Aorta (tissue), 5 donors: ENCODE results near the gene FHL5. TPM values are rescaled to one million over a fixed set of nuclear protein-coding genes. Genes with fewer than 3 reads are reported as not detected.
"Not testable (repeated sequence)": the region's sequence is repeated elsewhere in the genome, so short reads cannot be mapped to it uniquely, and the experiment has no call there.

Experiments used
- ATAC-seq: fragments of 200-7000 bp; cut with Tn5 transposase; one replicate; pipeline ENCODE4 v1.9.1; 2022; ENCODE audit warnings: moderate library complexity; ENCODE audit not compliant: low FRiP score
- DNase-seq, 2 donors: peaks; one replicate each; pipeline ENCODE4 v3.0.0-alpha.2; 2020
- H3K27ac ChIP-seq, 2 donors: one replicate each; pipeline ENCODE4 v1.5.1; 2013; ENCODE audit warnings: low read length in 2 of 2, mild to moderate bottlenecking in 2 of 2, moderate library complexity in 2 of 2, control low read depth in 1 of 2, inconsistent platforms in 1 of 2, low read depth in 1 of 2
- H3K27me3 ChIP-seq, 2 donors: one replicate each; pipeline ENCODE4 v1.6.1; 2013; ENCODE audit warnings: control low read depth in 1 of 2, low read length in 1 of 2, mild to moderate bottlenecking in 1 of 2, moderate library complexity in 1 of 2; ENCODE audit not compliant: insufficient read depth in 2 of 2, control insufficient read depth in 1 of 2
- H3K36me3 ChIP-seq, 2 donors: one replicate each; pipeline ENCODE4 v1.6.1; 2013; ENCODE audit warnings: control low read depth in 1 of 2, low read length in 1 of 2, mild to moderate bottlenecking in 1 of 2; ENCODE audit not compliant: insufficient read depth in 2 of 2, control insufficient read depth in 1 of 2
- H3K4me1 ChIP-seq, 2 donors: one replicate each; pipeline ENCODE4 v1.6.1; 2013; ENCODE audit warnings: low read length in 2 of 2, control low read depth in 1 of 2, mild to moderate bottlenecking in 1 of 2, moderate library complexity in 1 of 2; ENCODE audit not compliant: insufficient read depth in 2 of 2, control insufficient read depth in 1 of 2
- H3K4me3 ChIP-seq, 2 donors: one replicate each; pipeline ENCODE4 v1.5.1; 2013; ENCODE audit warnings: low read length in 2 of 2, control low read depth in 1 of 2, mild to moderate bottlenecking in 1 of 2
- H3K9me3 ChIP-seq: one replicate; pipeline ENCODE4 v1.6.1; 2013; ENCODE audit warnings: mild to moderate bottlenecking, low read length; ENCODE audit not compliant: control insufficient read depth
- WGBS, 2 donors: extraction: QIAGEN DNeasy Blood & Tissue Kit; methylation state at CpG; one replicate each; pipeline ENCODE4 v1.1.7; 2013; 5-methylcytosine and 5-hydroxymethylcytosine counted together
- intact Hi-C, 2 donors: fragments of 100-400 bp; cut with DNase I; formaldehyde crosslinking; loops; one replicate each; pipeline versions ENCODE4 v1.14.2 to v1.15.0; 2022
- polyA plus RNA-seq, 2 donors: library from polyadenylated mRNA; stranded (reverse); fragments of 200-250 nt; gene quantifications; one replicate each; pipeline ENCODE4 v1.2.3, GENCODE V29; 2013
- total RNA-seq, 2 donors: library from RNA; stranded (reverse); fragmentation: NEBNext Ultra II Directional; extraction: Animal tissue kit (Norgen Biotek cat#: 25700); gene quantifications; one replicate each; pipeline ENCODE4 v1.2.1, GENCODE V29; 2021
- donor health status: healthy with polysubstance abuse.
- donor health status: Bipolar disorder and iron deficiency.
- donor health status: DM: no; HTN: no; CAD: no.
- donor health status: DM: no; HTN: no; CAD: no.
- donor health status: DM: yes; HTN: yes; CAD: no.

Gene FHL5
- total and polyA plus RNA-seq, 4 donors = 37.6 to 413 (median 72.1) TPM

GRCh38 chr6:96613291-96613999 lies 50.5 kb downstream of the FHL5 start:
- ATAC-seq = no peak
- Histone ChIP-seq H3K27me3 (peaks cover 0 to 1% of the 10 kb centered on the region in 2 donors), H3K9me3 (no peaks in the 10 kb centered on the region), H3K36me3 (no peaks in the 10 kb centered on the region), H3K4me3 (no peak overlapping the region), H3K4me1 (peaks cover 0 to 3% of the 10 kb centered on the region in 2 donors), H3K27ac (no peak overlapping the region)
- intact Hi-C loops = loop anchor here in 1 of 2 donors (10.0 kb wide), 1 partner anchor 49 kb away; the partner anchor contains the start of gene FHL5
- no peak for DNase-seq
- WGBS, 2 donors = 71 to 72% methylated on average over 2 of the region's 2 CpGs

DNA sequence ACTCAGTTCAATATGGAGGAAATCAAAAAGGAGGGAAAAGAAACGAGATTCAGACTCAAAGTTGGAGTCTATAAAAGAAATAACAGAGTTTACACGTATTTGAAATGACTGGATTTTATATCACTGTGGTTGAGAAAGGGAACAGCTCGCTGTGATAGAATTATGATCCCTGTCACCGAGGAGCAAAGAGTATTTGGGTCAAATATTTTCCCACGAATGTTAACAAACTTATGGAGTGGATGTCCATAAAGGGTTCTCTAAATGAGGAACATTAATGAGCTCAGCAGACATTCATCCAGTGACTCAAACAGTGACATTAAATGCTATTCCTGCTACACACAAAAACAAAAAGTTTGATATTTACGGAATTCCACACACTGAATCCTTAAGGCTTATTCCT lies 57.9 kb downstream of the FHL5 start:
- DNase-seq (no peak), ATAC-seq (peak; percentile 56)
- no peak overlapping the region for H3K27ac ChIP-seq
- intact Hi-C loops = loop anchor here (1.0 to 5.0 kb wide), 2 partner anchors 57 to 436 kb away; no protein-coding TSS in a partner anchor
- no peaks in the 10 kb centered on the region for H3K9me3 ChIP-seq
- no peaks in the 10 kb centered on the region for H3K4me1 ChIP-seq
- 15 to 34% methylated on average over 6 of the region's 6 CpGs for WGBS, 2 donors
- no peak overlapping the region for H3K4me3 ChIP-seq
- no peaks in the 10 kb centered on the region for H3K36me3 ChIP-seq
- no peaks in the 10 kb centered on the region for H3K27me3 ChIP-seq

- Histone ChIP-seq H3K9me3 (no peaks in the 10 kb centered on the region), H3K27me3 (no peaks in the 10 kb centered on the region), H3K4me3 (no peak overlapping the region), H3K4me1 (no peaks in the 10 kb centered on the region), H3K27ac (no peak overlapping the region), H3K36me3 (no peaks in the 10 kb centered on the region)
- no peak for ATAC-seq
- WGBS, 2 donors = 23 to 69% methylated on average over 2 of the region's 2 CpGs
- intact Hi-C loops = loop anchor here (1.0 to 5.0 kb wide), 2 partner anchors 58 to 435 kb away; no protein-coding TSS in a partner anchor
- DNase-seq = no peak
These were observed 59.1 kb downstream of the FHL5 start for GRCh38 chr6:96621983-96622382.

DNA sequence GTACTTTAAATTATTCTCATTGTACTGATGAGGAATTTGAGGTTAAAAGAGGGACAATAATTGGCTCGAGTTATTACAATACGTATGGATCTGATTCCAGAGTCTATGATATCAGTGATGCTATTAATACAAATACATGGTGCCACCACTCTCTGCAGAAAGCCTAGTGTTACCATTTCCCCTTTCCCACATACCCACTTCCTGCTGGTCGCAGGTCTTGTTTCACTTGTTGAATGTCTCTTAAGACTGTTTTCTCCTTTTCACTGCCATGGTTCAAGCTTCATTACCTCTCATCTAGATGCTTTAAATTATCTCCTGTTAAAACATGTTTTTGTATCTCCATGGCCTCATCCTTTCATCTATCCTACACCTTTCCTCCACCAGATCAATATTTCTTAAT lies 62.0 kb downstream of the FHL5 start:
- WGBS, 2 donors = 56 to 68% methylated on average over 3 of the region's 3 CpGs
- Histone ChIP-seq H3K9me3 (no peaks in the 10 kb centered on the region), H3K4me3 (no peak overlapping the region), H3K4me1 (no peaks in the 10 kb centered on the region), H3K27me3 (no peaks in the 10 kb centered on the region), H3K27ac (no peak overlapping the region), H3K36me3 (no peaks in the 10 kb centered on the region)
- ATAC-seq (no peak), DNase-seq (no peak)
- intact Hi-C loops = loop anchor here (5.0 kb wide), 3 partner anchors 272 to 432 kb away; partner anchors contain the start of gene NDUFAF4 (in 2 of the 2)

DNA sequence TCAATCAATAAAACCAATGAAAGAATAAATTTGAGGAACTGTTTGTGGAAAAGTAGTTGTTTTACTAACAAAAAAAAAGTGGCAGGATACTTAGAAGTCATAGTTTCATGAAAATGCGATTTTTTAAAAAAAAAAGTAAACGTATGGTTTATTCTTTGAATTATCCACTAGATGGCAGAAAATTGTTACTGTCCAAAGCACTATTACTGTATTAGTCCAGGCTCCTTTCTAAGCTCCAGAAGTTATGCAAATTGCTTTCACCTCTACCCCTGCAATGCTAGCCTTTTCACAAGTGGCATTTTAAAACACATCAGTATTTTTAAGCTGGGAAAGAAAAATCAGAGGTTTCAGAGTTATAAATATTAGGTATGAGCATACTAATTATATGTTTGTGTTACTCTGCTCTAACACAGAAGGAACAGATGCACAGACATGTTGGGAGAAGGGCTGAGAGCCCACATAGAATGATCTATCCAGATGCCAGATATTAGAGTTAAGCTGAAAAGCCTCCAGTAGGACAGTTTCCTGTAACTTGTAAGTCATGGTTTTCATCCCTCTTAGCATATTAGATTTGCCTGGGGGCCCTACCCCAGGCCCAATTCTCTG lies 63.9 kb downstream of the FHL5 start:
- DNase-seq = no peak
- Histone ChIP-seq H3K36me3 (no peaks in the 10 kb centered on the region), H3K4me3 (no peak overlapping the region), H3K27me3 (no peaks in the 10 kb centered on the region), H3K27ac (no peak overlapping the region), H3K4me1 (no peaks in the 10 kb centered on the region), H3K9me3 (no peaks in the 10 kb centered on the region)
- intact Hi-C loops = loop anchor here (5.0 kb wide), 3 partner anchors 270 to 430 kb away; partner anchors contain the start of gene NDUFAF4 (in 2 of the 2)
- WGBS, 2 donors = 1 to 2% methylated on average over 2 of the region's 2 CpGs
- no peak for ATAC-seq

GRCh38 chr6:96631248-96631647 lies 68.3 kb downstream of the FHL5 start:
- intact Hi-C loops = no loop called here

DNA sequence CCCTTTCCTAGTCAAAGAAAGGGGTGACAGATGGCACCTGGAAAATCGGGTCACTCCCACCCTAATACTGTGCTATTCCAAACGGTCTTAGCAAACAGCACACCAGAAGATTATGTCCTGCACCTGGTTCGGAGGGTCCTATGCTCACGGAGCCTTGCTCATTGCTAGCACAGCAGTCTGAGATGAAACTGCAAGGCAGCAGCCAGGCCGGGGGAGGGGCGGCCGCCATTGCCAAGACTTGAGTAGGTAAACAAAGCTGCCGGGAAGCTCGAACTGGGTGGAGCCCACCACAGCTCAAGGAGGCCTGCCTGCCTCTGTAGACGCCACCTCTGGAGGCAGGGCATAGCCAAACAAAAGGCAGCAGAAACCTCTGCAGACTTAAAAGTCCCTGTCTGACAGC lies 75.1 kb downstream of the FHL5 start:
- H3K27me3 ChIP-seq, H3K4me3 ChIP-seq, H3K36me3 ChIP-seq, H3K4me1 ChIP-seq, H3K9me3 ChIP-seq, H3K27ac ChIP-seq, ATAC-seq, intact Hi-C loops: not testable (repeated sequence)
- peak in 1 of 2 donors; percentile 41 for DNase-seq
- WGBS, 2 donors = 53 to 59% methylated on average over 10 of the region's 10 CpGs

More at GRCh38 chr6:96631248-96631647, 68.3 kb downstream of the FHL5 start:
- H3K4me3 ChIP-seq = no peak overlapping the region
- WGBS, 2 donors = 63 to 73% methylated on average over 3 of the region's 3 CpGs
- no peaks in the 10 kb centered on the region for H3K27me3 ChIP-seq
- no peaks in the 10 kb centered on the region for H3K9me3 ChIP-seq
- DNase-seq (no peak), ATAC-seq (no peak)
- no peaks in the 10 kb centered on the region for H3K4me1 ChIP-seq
- H3K27ac ChIP-seq = no peak overlapping the region
- no peaks in the 10 kb centered on the region for H3K36me3 ChIP-seq

DNA sequence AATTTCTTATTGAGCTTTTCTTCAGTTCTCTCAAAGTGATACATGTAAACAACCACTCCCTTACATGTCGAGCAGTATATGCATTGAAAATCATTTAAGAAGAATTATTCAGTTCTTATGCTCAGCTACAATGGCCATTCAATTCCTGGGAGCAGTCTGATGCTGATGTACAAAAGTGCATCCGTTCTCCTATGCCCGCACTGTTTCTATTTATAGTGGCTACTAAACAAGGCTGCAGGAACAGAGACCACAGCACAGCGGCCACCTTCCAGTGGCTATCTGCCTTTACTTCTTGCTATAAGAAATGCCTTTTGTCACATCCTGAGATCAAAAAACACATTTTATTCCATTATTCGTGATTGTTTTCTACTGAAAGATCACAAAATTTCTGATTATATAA lies 82.2 kb downstream of the FHL5 start:
- no peaks in the 10 kb centered on the region for H3K4me1 ChIP-seq
- H3K4me3 ChIP-seq = peak overlapping the region in 1 of 2 donors; percentile 26
- no peak overlapping the region for H3K27ac ChIP-seq
- intact Hi-C loops = no loop called here
- no peak for ATAC-seq
- H3K27me3 ChIP-seq = no peaks in the 10 kb centered on the region
- H3K9me3 ChIP-seq = no peaks in the 10 kb centered on the region
- H3K36me3 ChIP-seq = no peaks in the 10 kb centered on the region
- no peak for DNase-seq
- WGBS, 2 donors = 16 to 26% methylated on average over 5 of the region's 5 CpGs

- Histone ChIP-seq H3K27ac (no peak overlapping the region), H3K36me3 (no peaks in the 10 kb centered on the region), H3K27me3 (no peaks in the 10 kb centered on the region), H3K9me3 (peaks cover 1% of the 10 kb centered on the region), H3K4me1 (no peaks in the 10 kb centered on the region), H3K4me3 (no peak overlapping the region)
- DNase-seq (no peak), ATAC-seq (no peak)
- intact Hi-C loops = no loop called here
- 34 to 53% methylated on average over 3 of the region's 3 CpGs for WGBS, 2 donors
These were observed 87.0 kb downstream of the FHL5 start for GRCh38 chr6:96649926-96650325.
